Inflammatory macrophage treated with lipopolysaccharide for 4 hours (primary cell): Measurements from ENCODE around the gene SPR.
A peak's percentile ranks its signal among the peaks of the same experiment; 100 is the strongest.
"Not testable (repeated sequence)": the region's sequence is repeated elsewhere in the genome, so short reads cannot be mapped to it uniquely, and the experiment has no call there.

ENCODE experiments used
- DNase-seq: peaks from one replicate; pipeline ENCODE4 v3.0.0-alpha.2; 2020

The SPR gene

GRCh38 chr2:72889991-72890390, 2.8 kb downstream of the SPR start:
- DNase-seq = no peak

GRCh38 chr2:72891091-72891818, 4.0 kb downstream of the SPR start:
- DNase-seq = peak; percentile 92

- peak; percentile 76 for DNase-seq
These were observed 5.4 kb downstream of the SPR start for GRCh38 chr2:72892506-72893173.

- peak; percentile 63 for DNase-seq
These were observed 6.5 kb downstream of the SPR start for GRCh38 chr2:72893594-72894319.

- no peak for DNase-seq
These were observed 7.3 kb downstream of the SPR start for GRCh38 chr2:72894514-72894913.

GRCh38 chr2:72895154-72895553, 7.9 kb downstream of the SPR start:
- no peak for DNase-seq

- DNase-seq = no peak
These were observed 8.6 kb downstream of the SPR start for GRCh38 chr2:72895759-72896281.

- no peak for DNase-seq
These were observed 9.2 kb downstream of the SPR start for GRCh38 chr2:72896446-72896845.

- no peak for DNase-seq
These were observed 10.8 kb downstream of the SPR start for GRCh38 chr2:72897785-72898584.

- no peak for DNase-seq
These were observed 11.3 kb downstream of the SPR start for GRCh38 chr2:72898585-72898906.

GRCh38 chr2:72900191-72900825, 13.1 kb downstream of the SPR start:
- no peak for DNase-seq

GRCh38 chr2:72901426-72901825, 14.2 kb downstream of the SPR start:
- no peak for DNase-seq

- DNase-seq = not testable (repeated sequence)
These were observed 20.2 kb downstream of the SPR start for GRCh38 chr2:72907369-72907768.

- DNase-seq = no peak
These were observed 21.5 kb downstream of the SPR start for GRCh38 chr2:72908741-72909140.

GRCh38 chr2:72911256-72911655, 24.0 kb downstream of the SPR start:
- DNase-seq = no peak

- no peak for DNase-seq
These were observed 26.4 kb downstream of the SPR start for GRCh38 chr2:72913486-72914205.

GRCh38 chr2:72914206-72914559, 27.0 kb downstream of the SPR start:
- DNase-seq = no peak

GRCh38 chr2:72914589-72915319, 27.5 kb downstream of the SPR start:
- no peak for DNase-seq

- DNase-seq = no peak
These were observed 28.2 kb downstream of the SPR start for GRCh38 chr2:72915320-72915906.

GRCh38 chr2:72915907-72916742, 28.9 kb downstream of the SPR start:
- peak; percentile 31 for DNase-seq
